Mucosa of rectum (tissue), 2 donors: ENCODE data around the gene GPBP1.
"Not testable (repeated sequence)": the region's sequence is repeated elsewhere in the genome, so short reads cannot be mapped to it uniquely, and the experiment has no call there.

ENCODE experiments used
- H3K27ac ChIP-seq, 2 donors: one replicate each; pipeline ENCODE4 v1.7.0; 2013; ENCODE audit warnings: inconsistent platforms in 2 of 2, low read depth in 2 of 2, low read length in 2 of 2
- H3K27me3 ChIP-seq, 2 donors: one replicate each; pipeline ENCODE4 v1.7.0; 2013; ENCODE audit warnings: low read length in 2 of 2; ENCODE audit not compliant: control insufficient read depth in 2 of 2, insufficient read depth in 2 of 2
- H3K36me3 ChIP-seq, 2 donors: one replicate each; pipeline ENCODE4 v1.7.0; 2013; ENCODE audit warnings: low read length in 2 of 2; ENCODE audit not compliant: control insufficient read depth in 2 of 2, insufficient read depth in 2 of 2
- H3K4me1 ChIP-seq, 2 donors: one replicate each; pipeline ENCODE4 v1.7.0; 2013; ENCODE audit warnings: low read length in 2 of 2, mild to moderate bottlenecking in 1 of 2; ENCODE audit not compliant: control insufficient read depth in 2 of 2, insufficient read depth in 2 of 2
- H3K4me3 ChIP-seq, 2 donors: one replicate each; pipeline ENCODE4 v1.7.0; 2013; ENCODE audit warnings: low read length in 2 of 2
- H3K9ac ChIP-seq, 2 donors: one replicate each; pipeline ENCODE4 v1.7.0; 2013; ENCODE audit warnings: low read length in 2 of 2, low read depth in 1 of 2, mild to moderate bottlenecking in 1 of 2
- H3K9me3 ChIP-seq, 2 donors: one replicate each; pipeline ENCODE4 v1.7.0; 2013; ENCODE audit warnings: low read length in 2 of 2; ENCODE audit not compliant: control insufficient read depth in 2 of 2
- donor health status: healthy.
- donor health status: Normal muscosa, but diverticular disease.

The GPBP1 gene

DNA sequence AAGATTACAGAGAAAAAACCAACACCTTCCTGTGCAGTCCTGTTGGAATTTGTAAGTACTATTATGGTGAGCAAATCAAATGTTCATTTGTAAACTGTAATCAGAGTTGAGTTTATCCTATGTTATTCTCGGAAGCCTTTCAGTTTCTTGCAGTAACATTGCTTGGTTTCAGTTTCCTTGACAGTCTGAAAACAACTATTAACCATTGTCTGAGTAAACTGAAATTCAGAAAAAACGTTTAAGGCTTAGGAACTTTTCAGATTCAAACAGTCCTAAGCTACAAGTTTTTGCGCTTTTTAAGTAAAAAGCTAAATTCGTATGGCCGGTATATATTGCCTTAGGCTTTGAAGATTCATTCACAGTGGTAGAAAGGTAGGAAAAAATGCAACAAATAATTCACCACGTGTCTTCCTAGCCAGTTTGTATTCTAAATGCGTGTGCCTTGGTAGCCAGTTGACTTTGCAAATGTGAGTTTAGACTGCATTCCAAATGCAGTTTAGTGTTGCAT is 2.5 kb downstream of the GPBP1 start:
- peak overlapping the region; percentile 88 to 92 for H3K4me3 ChIP-seq
- peaks cover 0 to 4% of the 10 kb centered on the region in 2 donors for H3K36me3 ChIP-seq
- H3K27me3 ChIP-seq: no peaks in the 10 kb centered on the region
- H3K4me1 ChIP-seq: peaks cover 29 to 38% of the 10 kb centered on the region in 2 donors
- H3K9me3 ChIP-seq: no peaks in the 10 kb centered on the region
- peak overlapping the region; percentile 98 to 100 for H3K9ac ChIP-seq
- peak overlapping the region; percentile 63 to 100 for H3K27ac ChIP-seq

GRCh38 chr5:57177479-57178156 is 3.8 kb downstream of the GPBP1 start:
- peaks cover 0 to 4% of the 10 kb centered on the region in 2 donors for H3K36me3 ChIP-seq
- peak overlapping the region; percentile 33 to 88 for H3K4me3 ChIP-seq
- no peak overlapping the region for H3K27ac ChIP-seq
- peaks cover 28 to 33% of the 10 kb centered on the region in 2 donors for H3K4me1 ChIP-seq
- H3K27me3 ChIP-seq: no peaks in the 10 kb centered on the region
- no peaks in the 10 kb centered on the region for H3K9me3 ChIP-seq
- H3K9ac ChIP-seq: no peak overlapping the region

DNA sequence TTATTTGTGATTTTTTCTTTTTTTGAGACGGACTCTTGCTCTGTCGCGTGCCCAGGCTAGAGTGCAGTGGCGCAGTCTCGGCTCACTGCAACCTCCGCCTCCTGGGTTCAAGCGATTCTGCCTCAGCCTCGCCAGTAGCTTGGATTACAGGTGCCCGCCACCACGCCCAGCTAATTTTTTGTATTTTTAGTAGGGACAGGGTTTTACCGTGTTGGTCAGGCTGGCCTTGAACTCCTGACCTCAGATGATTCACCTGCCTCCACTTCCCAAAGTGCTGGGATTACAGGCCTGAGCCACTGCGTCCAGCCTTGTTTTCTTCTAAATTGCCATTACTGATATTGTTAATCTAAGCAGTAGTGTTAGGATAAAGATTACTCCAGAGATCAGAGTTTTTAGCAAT is 4.4 kb downstream of the GPBP1 start:
- Histone ChIP-seq H3K4me1 (peaks cover 28 to 30% of the 10 kb centered on the region in 2 donors), H3K4me3 (peak overlapping the region; percentile 46 to 88), H3K9ac (peak overlapping the region in 1 of 2 donors; percentile 42)
- not testable (repeated sequence) for H3K27ac ChIP-seq, H3K9me3 ChIP-seq, H3K27me3 ChIP-seq, H3K36me3 ChIP-seq

GRCh38 chr5:57179262-57180200 is 5.7 kb downstream of the GPBP1 start:
- peaks cover 5 to 11% of the 10 kb centered on the region in 2 donors for H3K36me3 ChIP-seq
- H3K9ac ChIP-seq: peak overlapping the region in 1 of 2 donors; percentile 42
- H3K27ac ChIP-seq: no peak overlapping the region
- H3K4me1 ChIP-seq: peaks cover 28 to 30% of the 10 kb centered on the region in 2 donors
- H3K4me3 ChIP-seq: peak overlapping the region; percentile 46 to 88
- no peaks in the 10 kb centered on the region for H3K27me3 ChIP-seq
- H3K9me3 ChIP-seq: no peaks in the 10 kb centered on the region

DNA sequence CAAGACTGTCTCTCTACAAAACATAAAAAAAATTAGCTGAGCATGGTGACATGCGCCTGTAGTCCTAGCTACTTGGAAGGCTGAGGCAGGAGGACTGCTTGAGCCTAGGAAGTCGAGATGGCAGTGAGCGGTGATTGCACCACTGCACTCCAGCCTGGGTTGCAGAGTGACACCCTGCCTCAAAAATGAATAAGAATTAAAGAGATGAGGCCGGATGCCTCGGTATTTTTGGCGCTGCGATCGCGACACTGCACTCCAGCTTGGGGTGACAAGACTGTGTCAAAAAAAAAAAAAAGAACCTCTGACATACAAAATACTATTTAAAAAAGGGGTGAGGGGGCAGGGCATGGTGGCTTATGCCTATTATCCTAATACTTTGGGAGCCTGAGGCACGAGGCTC is 7.3 kb downstream of the GPBP1 start:
- H3K36me3 ChIP-seq: peaks cover 6 to 11% of the 10 kb centered on the region in 2 donors
- no peaks in the 10 kb centered on the region for H3K9me3 ChIP-seq
- H3K4me1 ChIP-seq: peaks cover 27 to 28% of the 10 kb centered on the region in 2 donors
- H3K27ac ChIP-seq: no peak overlapping the region
- no peaks in the 10 kb centered on the region for H3K27me3 ChIP-seq
- H3K9ac ChIP-seq: no peak overlapping the region
- no peak overlapping the region for H3K4me3 ChIP-seq

DNA sequence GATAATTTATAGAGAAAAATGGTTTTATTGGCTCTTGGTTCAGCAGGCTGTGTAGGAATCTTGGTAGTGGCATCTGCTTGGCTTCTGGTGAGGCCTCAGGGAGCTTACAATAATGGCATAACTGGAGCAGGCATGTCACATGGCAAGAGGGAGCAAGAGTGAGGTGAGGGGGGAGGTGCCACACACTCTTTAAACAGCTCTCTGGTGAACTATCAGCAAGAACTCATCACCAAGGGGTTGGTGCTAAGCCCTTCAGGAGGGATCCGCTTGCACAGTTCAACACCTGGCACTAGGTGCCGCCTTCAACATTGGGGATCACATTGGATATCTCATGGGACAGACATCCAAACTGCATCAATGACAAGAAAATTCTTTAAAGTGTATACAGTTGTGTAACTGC is 10.5 kb downstream of the GPBP1 start:
- no peak overlapping the region for H3K4me3 ChIP-seq
- H3K9me3 ChIP-seq: no peaks in the 10 kb centered on the region
- peaks cover 6 to 9% of the 10 kb centered on the region in 2 donors for H3K4me1 ChIP-seq
- H3K27ac ChIP-seq: no peak overlapping the region
- peaks cover 6 to 7% of the 10 kb centered on the region in 2 donors for H3K36me3 ChIP-seq
- H3K9ac ChIP-seq: no peak overlapping the region
- H3K27me3 ChIP-seq: no peaks in the 10 kb centered on the region

DNA sequence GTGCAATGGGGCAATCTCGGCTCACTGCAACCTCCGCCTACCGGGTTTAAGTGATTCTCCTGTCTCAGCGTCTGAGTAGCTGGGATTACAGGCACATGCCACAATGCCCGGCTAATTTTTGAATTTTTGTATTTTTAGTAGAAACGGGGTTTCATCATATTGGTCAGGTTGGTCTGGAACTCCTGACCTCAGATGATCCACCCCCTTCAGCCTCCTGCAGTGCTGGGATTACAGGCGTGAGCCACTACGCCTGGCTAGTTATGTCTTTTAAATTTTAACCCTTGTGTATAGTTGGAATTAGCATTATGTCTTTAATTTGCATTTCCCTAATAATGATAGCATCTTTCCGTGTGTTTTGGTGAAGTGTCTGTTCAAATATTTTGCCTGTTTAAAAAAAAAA is 11.5 kb downstream of the GPBP1 start:
- Histone ChIP-seq H3K27me3 (no peaks in the 10 kb centered on the region), H3K9me3 (no peaks in the 10 kb centered on the region), H3K36me3 (peaks cover 6 to 7% of the 10 kb centered on the region in 2 donors), H3K4me1 (peaks cover under 1 to 5% of the 10 kb centered on the region in 2 donors), H3K9ac (no peak overlapping the region), H3K27ac (no peak overlapping the region), H3K4me3 (no peak overlapping the region)

DNA sequence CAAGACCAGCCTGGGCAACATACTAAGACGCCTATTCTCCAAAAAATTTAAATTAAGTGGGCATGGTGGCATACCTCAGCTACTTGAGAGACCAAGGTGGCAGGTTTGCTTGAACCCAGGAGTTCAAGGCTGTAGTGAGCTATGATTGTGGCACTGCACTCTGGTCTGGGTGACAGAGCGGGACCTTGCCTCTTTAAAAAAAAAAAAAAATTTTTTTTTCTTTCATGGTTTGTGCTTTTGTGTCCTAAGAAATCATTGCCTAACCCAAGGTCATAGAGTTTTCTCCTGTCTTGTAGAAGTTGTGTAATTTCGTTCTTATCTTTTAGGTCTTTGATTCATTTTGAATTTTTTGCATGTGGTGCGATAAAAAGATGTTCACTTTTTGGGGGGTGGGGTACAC is 12.3 kb downstream of the GPBP1 start:
- Histone ChIP-seq H3K36me3 (peaks cover 6 to 10% of the 10 kb centered on the region in 2 donors), H3K9me3 (no peaks in the 10 kb centered on the region), H3K4me1 (peaks cover 0 to 4% of the 10 kb centered on the region in 2 donors), H3K4me3 (no peak overlapping the region), H3K27me3 (no peaks in the 10 kb centered on the region), H3K27ac (no peak overlapping the region), H3K9ac (no peak overlapping the region)

- H3K4me3 ChIP-seq, H3K9me3 ChIP-seq, H3K27me3 ChIP-seq, H3K9ac ChIP-seq, H3K4me1 ChIP-seq, H3K27ac ChIP-seq: not testable (repeated sequence)
- peaks cover 6 to 12% of the 10 kb centered on the region in 2 donors for H3K36me3 ChIP-seq
Observed at GRCh38 chr5:57187977-57188376, 14.1 kb downstream of the GPBP1 start.

GRCh38 chr5:57189515-57189914 is 15.7 kb downstream of the GPBP1 start:
- no peak overlapping the region for H3K9ac ChIP-seq
- no peaks in the 10 kb centered on the region for H3K4me1 ChIP-seq
- no peak overlapping the region for H3K4me3 ChIP-seq
- H3K27ac ChIP-seq: no peak overlapping the region
- H3K36me3 ChIP-seq: peaks cover under 1 to 14% of the 10 kb centered on the region in 2 donors
- no peaks in the 10 kb centered on the region for H3K9me3 ChIP-seq
- no peaks in the 10 kb centered on the region for H3K27me3 ChIP-seq
